DMS53 treated with DMSO at 0.1 percent for 48 hours (cell line): ENCODE data around the gene IGHMBP2.

Experiments
- DNase-seq: peaks from one replicate; lab custom pipeline; 2025; ENCODE audit not compliant: unreplicated experiment; lab: John Stamatoyannopoulos, UW

The IGHMBP2 gene

DNA sequence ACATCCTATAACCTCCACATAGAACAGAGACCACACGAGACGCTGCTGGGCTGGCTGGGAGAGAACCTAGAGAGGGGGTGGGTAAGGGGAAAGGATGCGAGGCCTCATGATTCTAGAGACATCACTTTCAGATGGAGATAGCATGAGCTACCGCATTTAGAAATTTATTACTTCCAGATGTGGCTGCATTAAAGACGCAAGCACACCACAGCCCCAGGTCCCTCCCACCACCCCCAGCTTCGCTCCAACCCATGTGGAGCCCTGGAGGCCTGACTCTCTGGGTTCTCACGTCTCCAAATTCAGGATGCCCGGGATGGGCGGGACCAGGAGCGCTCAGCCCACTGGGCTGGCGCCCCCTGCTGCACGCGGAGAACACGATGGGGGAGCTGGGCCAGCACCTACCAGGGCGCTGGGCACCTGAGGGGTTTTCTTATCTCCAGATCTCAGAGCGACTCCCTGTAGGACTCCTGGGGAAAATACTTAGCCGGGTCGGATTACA is 13.7 kb upstream of the IGHMBP2 start:
- DNase-seq = no peak

DNA sequence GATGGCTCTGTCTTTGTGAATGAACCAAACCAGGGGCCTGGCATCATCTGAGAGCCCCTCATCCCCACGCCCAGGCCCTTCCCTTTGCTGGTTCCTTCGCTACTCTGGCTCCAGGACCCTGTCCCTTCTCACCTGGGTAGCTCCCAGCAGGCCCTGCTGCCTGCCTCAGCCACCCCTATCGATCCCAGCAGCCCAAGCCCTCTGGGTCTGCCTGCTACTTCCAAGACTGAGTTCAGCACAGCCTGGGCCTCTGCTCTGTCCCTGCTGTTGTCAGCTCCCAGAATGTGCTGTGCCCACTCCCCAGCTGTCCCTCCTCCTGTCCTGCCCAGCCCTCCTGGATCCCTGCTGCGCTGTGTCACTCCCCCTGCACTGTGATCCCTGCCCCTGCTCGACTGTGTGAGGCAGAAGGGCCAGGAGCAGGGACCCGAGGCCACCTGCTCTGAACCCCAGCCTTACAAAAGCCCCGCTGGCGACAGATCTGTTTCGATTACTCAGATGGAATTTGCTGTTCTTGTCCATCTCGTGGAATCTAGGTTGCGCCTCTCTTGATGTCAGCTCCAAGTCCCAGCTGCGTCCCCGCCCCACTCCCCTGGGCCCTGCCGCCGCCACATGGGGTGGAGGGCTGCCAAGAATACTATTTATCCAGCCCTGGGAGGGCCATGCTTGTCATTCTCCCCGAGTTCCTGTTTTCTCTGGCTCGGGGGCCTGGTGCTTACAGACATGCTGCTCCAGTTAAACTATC is 13.0 kb upstream of the IGHMBP2 start:
- no peak for DNase-seq

DNA sequence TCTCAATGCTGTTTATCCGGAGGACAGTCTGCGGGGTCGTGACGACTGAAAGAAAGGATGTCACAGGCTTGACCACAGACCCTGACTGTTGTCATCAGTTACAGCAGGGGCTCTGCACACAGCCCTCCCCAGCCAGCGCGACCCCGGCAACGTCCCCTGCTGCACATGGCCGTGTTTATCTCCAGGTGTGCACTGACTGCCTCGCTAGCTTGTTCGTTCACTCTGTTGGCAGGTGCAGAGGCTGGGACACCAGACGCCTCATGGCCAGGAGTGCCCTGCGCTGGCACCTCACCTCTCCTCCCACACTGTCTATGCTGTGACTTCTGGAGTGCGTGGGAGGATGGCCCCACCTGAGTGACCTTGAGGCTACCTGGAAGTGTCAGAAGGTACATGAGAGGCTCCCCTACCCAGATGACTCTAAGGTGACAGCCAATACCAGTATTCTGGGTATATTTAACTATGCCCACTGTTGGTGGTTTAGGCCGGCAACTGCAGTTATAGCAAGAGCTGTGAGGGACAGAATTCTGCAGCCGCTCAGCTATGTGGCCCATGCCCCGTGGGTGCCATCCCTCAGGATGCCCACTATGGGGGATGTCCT is 12.2 kb upstream of the IGHMBP2 start:
- DNase-seq = no peak

DNA sequence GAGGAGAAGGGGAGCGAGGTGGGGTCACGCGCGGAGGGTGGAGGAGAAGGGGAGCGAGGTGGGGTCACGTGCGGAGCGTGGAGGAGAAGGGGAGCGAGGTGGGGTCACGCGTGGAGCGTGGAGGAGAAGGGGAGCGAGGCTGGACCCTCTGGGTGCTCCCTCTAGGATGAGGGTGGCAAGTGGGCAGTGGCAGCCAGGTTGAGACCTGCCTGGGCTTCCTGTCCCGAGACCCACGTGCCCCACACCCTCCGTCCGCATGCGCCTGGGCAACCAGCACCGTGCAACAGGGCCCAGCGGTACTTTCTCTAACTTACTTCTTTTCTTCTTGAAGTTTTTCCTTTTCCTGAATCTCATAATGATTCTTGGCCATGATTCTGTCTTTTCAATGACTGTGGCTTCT is 11.1 kb upstream of the IGHMBP2 start:
- DNase-seq = no peak

DNA sequence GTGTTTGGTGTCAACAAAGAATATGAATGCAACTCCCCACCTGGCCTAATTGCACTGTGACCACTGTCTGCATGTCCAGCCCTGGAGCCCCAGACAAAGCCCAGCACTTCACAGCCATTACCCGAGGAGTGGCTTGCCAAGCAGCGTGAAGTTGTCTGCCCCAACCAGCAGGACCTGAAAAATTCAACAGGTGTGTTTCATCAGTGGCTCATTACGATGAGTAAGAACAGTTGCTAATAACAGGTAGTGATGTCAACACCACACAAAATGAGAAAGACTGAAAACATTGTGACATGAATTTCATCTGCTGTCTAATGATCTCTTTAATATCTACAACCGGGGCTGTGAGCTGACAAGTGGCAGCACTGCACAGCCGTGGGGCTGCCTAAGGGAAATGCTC is 10.4 kb upstream of the IGHMBP2 start:
- DNase-seq = no peak

DNA sequence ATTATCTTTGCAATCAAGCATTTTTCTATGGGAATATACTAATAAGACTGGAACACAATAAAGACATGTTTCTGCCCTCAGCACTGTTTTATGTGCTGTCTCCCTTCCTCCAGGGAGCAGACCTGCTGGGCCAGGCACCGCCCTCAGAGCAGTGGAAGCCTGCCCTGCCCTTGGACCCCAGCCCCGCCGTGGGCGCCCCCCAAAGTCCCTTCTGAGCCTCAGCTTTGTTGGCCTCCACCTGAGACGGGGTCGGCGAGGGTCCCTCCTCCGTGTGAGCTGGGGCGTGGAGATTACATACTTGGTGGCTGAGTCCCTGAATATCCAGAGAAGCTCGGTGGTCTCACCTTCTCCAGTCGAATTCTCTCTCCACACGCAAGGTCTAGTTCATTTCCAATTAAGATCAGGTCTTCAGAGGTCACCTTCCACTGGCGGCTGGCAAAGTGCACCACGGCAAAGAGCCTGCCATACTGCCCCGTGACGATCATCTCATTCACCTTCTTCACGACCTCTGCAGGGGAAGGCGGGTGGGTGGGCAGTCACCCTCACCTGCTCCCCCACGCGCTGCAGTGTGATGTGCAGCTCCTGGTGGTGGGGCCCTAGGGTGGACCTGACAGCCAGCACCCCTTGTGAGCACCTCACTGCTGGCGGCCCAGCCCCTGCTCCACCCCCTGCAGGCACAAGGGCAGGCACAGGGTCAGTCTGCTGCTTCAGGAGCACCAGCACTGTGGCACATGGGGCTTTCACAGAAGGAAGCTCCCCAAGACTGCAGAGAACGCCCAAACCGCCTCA is 7.3 kb upstream of the IGHMBP2 start:
- DNase-seq = no peak

DNA sequence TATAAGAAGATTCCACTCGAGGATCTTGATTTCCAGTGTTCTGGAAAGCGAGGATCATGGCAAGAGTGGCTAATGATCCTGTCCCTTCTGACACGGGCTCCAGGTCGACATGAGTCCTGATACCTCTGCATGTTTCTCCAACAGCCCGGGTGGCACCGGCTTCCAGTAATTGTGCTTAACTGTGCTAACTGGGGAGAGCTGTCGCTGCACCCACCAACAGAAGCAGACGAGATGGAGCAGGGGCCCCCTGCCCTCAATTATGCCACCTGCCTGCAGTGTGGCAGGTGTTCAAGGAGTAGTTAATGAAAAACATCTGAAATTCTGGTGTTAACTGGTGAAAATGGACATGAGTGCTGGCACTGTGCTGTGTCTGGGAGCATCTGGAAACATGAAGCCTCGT is 6.2 kb upstream of the IGHMBP2 start:
- no peak for DNase-seq

DNA sequence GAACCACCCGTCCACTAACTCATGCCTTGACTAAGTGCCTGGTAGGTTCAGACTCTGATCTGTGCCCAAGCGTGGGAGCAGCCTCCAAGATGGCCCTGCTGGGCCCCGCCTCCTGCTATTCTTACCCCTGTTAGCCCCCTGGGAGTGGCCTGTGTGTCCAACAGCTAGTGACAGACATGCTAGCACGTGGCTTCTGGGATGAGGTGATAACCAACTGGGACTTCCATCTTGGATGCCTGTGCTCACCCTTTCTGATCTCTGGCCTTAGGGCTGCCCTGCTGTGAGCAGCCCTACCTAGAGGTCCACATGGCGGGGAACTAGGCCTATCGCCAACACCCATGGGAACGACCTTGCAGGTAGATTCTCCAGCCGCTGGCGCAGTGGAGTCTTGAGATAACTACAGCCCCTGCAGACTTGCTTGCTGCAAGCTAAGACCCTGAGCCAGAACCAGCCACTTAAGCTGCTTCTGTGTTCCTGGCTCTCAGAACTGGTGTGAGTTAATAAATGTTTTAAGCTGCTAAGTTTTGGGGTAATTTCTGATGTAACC is 2.8 kb upstream of the IGHMBP2 start:
- DNase-seq = no peak

DNA sequence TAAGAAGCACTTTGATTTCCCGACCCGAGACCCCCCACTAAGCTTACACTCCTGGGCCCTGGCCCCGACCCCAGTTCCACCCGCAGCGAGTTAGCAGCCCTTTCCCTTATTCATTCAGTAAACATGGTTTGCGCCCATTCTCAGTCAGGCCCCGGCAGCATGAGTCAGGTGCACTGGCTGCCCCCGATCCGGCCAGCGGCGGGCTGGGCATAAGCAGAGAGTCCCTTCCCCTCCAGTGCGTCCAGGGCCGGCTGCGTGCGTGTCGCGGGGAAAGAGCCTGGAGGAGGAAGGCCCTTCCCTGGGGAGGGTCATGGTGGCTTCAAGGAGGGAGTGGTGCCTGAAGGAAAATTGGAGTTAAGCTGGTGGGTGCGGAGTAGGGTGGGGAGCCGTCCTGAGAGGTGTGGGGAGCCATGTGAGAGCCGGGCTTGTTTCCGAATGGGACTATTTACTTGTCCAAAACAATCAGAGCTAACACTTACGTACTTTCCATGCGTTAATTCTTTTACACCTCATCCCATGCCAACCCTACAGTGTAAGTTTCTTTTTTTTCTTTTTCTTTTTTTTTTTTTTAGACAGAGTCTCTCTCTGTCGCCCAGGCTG is 657 bp downstream of the IGHMBP2 start:
- DNase-seq = no peak

DNA sequence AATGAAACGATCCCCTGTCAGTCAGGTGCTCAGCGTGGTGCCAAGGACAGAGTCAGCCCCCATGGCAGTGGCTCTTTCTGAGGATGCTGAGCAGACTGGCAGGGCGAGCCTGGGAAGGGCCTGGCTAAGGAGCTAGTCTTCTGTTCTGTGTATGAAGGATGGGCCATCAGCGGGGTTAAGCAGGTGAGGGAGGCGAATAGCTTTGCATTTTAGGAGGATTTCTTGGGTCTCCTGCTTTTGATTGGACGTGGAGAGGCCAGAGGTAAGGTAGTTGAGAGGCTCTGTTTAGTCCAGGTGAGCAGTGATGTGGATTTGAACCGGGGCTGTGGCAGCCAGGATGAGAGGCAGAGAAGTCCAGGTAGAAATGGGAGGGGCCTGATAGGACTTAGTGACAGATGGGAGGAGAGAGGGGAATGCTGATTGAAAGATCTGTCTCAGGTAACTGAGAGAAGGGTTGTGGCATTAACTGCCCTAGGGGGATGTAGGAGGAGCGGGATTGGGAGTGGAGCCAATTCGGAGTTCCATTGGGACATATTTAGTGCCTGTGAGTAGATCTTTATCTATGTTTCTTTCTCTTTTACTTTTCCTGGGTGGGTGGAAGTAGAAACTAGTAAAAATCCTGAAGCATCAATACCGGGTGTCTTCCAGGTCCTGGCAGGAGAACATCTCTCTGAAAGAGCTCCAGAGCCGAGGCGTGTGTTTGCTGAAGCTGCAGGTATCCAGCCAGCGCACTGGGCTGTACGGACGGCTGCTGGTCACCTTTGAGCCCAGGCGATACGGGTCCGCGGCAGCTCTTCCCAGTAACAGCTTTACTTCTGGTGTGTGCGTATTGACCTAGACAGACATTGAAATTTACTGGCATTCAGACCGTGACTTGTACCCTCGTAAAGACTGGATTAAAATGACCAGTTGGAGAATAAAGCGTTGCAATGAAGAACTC is 2.0 kb downstream of the IGHMBP2 start:
- no peak for DNase-seq

DNA sequence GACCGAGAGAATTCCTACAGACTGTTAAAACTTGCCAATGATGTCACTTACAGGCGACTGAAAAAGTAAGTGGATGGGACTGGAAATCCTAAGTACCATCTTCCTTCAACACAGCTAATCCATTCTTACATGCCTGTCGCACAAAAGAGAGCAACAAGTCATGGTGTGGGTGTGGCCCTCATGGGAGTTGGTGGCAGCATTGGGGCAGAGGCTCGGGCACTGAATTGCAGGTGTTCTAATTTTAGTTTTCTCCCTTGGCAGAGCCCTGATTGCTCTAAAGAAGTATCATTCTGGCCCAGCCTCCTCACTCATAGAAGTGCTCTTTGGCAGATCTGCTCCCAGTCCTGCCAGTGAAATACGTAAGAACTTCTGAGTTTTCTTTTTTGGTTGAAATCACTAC is 4.6 kb downstream of the IGHMBP2 start:
- DNase-seq = no peak

DNA sequence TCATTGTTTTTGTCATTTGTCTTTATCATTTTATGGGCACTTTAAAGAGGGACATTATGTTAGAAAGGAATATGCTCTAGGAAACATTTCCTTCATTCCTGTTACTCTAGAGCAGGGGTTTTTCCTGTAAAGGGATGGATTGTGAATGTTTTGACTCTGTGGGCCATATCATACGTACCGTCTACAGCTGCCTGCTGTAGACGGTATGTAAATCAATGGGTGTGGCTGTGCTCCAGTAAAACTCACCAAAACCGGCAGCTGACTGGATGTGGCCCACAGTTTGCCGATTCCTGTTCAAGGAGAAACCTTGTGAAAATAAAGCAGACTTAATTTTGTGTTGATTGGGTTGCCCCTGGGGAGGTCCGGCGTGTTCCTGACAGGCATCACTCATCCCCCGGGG is 7.3 kb downstream of the IGHMBP2 start:
- DNase-seq = no peak

DNA sequence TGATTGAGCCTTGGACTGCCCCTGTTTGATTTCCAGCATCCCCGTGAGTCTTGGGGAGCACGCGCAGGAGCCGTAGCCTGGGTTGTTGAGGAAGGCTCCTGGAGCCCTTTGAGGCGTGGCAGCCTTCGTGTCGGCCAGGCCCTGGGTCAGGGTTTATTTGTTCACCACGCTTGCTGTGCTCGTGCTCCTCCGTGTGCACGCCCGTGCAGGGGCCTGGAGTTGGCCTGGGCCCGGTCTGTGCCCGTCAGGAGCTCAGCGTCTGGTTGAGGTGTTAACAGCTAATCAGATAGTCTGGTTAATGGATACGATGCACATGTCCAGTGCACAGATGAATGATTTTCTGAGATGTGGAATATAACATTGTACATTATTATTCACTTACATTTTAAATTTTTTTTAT is 8.0 kb downstream of the IGHMBP2 start:
- no peak for DNase-seq

DNA sequence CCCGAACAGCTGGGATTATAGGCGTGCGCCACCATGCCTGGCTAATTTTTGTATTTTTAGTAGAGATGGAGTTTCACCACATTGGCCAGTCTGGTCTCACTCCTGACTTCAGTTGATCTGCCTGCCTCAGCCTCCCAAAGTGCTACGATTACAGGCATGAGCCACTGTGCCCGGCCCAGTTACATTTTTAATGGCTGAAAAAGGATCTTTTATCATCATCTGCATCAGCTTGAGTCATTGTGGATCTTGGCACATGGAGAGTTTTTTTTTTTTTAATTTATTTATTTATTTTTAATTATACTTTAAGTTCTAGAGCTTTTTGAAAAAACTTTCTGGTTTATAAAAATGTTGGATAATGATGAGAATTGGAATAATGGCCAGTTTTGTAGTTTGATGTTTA is 8.6 kb downstream of the IGHMBP2 start:
- DNase-seq = no peak

DNA sequence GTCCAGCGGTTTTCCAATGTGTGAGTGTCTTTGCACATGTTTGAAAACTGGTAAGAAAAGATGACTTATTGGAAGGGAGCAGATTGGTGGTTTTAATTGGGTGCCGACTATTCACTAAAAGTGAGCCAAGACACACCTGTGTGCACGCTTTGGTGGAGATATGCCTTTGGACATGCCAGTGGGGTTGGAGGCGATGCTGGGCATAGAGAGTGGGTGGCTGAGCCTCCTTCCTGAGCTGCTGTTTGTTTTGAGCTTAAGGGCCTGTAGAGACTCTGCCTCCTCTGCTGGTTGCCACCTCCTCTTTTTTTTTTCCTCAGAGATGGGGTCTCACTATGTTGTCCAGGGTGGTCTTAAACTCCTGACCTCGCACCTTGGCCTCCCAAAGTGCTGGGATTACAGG is 9.5 kb downstream of the IGHMBP2 start:
- DNase-seq = no peak

DNA sequence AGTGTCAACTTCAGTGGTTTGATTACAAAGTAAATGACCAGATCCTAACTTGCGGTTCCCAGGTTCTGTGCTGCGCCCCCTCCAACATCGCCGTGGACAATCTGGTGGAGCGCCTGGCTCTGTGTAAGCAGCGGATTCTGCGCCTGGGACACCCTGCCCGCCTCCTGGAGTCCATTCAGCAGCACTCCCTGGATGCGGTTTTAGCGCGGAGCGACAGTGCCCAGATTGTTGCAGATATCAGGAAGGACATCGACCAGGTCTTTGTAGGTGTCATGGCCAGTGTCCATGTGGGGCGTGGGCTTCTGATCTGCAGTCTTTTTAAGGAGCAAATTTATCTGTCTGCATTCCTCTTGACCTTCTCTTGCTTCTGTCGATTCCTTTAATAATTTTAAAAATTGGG is 11.1 kb downstream of the IGHMBP2 start:
- no peak for DNase-seq

DNA sequence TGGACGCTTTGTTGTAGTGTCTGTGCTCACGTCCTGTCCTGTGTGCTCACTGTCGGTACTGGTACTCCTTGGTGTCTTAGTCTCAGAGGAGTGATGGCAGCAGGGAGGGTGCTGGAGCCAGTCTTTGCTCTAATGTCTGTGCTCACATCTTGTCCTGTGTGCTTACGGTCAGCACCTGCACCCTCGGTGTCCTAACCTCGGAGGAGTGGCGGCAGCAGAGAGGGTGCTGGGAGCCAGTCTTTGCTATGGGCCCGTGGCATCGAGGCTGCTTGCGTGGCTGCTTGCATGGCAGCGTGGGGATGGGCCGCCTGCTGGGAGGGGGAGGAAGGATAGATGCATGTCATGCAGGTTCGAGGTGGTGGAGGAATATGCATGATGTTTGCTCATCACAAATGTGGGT is 12.7 kb downstream of the IGHMBP2 start:
- DNase-seq = no peak

DNA sequence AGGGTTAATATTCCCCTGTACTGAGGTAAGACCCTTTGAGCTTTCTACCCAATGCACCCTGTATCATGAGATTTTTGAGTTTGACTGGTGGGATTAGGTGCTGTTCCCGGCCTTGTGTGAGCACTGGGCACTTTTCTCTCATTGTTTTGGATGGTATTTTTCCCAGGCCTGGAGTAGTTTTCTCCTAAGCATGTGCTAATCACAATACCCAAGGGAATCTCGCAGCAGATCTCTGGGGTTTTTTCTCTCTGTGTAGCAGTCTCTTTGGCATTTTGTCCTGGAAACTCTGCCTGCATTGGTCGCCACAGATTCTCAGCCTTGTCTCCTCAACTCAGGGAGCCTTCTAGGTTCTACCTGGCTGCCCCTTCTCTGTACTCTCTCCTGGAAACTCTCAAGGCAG is 19.9 kb downstream of the IGHMBP2 start:
- no peak for DNase-seq

DNA sequence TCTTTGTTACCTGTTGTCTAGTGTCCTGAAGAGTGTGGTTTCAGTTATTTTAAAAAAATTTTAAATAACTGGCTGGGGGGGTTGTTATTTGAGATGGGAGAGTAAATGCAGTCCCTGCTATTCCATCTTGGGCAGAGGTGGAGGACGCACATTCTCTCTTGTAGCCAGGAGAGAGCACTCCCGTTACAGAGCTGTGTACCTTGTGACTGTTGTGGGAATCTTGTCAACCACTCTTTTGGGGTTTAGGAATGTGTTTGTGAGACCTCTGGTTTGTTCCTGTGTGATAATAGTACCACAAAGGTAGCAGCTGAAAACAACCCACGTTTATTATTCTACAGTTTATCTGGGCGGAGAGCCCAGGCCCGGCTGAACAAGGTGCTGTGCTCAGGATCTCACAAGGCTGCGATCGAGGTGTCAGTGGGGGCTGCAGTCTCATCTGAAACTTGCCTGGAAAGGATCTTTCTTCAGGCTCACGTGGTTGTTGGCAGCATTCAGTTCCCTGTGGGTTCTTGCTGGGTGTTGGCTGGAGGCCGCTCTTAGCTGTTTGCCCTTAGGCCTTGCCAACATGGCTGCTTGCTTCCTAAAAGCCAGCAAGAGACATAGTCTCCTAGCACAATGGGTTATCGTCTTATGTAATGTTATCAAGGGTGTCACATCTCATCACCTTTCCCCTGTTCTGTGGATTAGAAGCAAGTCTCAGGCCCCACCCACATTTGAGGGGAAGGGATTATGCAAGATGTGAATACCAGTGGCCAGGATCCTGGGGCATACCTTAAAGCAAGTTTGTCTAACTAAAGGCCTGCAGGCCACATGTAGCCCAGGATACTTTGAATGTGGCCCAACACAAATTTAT is 20.6 kb downstream of the IGHMBP2 start:
- DNase-seq = no peak
